ENCODE measurements around the gene TRNT1.

Gene TRNT1

DNA sequence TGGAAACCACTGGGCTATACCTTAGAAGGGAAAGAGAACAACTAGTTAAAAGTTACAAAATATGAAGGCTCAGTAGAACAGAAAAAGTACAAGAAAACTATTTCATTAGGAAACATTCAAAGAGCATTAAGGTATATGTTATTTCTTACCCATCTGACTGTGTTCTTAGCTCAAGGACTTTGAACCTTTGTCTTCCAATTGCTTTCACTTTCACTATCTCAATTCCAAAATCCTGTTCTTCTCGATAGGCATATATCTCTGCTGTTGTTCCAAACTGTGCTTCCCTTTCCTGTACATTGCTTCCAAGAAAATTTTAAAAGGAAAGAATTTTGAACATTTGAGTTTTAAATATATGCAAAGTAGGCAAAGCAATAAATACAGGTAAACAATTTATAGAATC lies 45.9 kb downstream of the TRNT1 start:
- Histone ChIP-seq H3K23ac (ENCODE audit: low read length) (no peak overlapping the region), H2BK15ac (replicated peaks; ENCODE audit: low read depth) (no peak overlapping the region), H3K27ac (ENCODE audit: low read depth, low read length) (no peak overlapping the region), H2BK120ac (ENCODE audit: low read depth, low read length) (no peak overlapping the region), H3K4me1 (ENCODE audit: control insufficient read depth, low read depth, low read length) (no peaks in the 10 kb centered on the region), H3K18ac (ENCODE audit: low read length) (no peak overlapping the region), H4K8ac (ENCODE audit: low read depth, low read length) (no peak overlapping the region), H2AK5ac (ENCODE audit: low read length) (no peak overlapping the region), H3K4ac (ENCODE audit: low read depth, low read length) (no peak overlapping the region), H3K79me2 (ENCODE audit: control insufficient read depth, insufficient read depth, low read length) (no peaks in the 10 kb centered on the region), H3K27me3 (ENCODE audit: insufficient read depth, low read length, poor library complexity) (no peaks in the 10 kb centered on the region), H3K4me3 (ENCODE audit: low read length) (no peak overlapping the region), H2BK5ac (ENCODE audit: low read length) (no peak overlapping the region), H4K5ac (ENCODE audit: low read length) (no peak overlapping the region), H3K56ac (ENCODE audit: low read length) (no peak overlapping the region), H3K4me2 (ENCODE audit: low read length) (no peak overlapping the region), H3K79me1 (ENCODE audit: low read length) (no peaks in the 10 kb centered on the region), H3K36me3 (ENCODE audit: control insufficient read depth, insufficient read depth, low read length) (peaks cover 3% of the 10 kb centered on the region), H3K9ac (ENCODE audit: low read length) (no peak overlapping the region)
- DNase-seq: no peak
- no CpG with 5 or more reads among the region's 1 CpG for WGBS (ENCODE audit: extremely low coverage, insufficient coverage, low lambda C conversion rate)

DNA sequence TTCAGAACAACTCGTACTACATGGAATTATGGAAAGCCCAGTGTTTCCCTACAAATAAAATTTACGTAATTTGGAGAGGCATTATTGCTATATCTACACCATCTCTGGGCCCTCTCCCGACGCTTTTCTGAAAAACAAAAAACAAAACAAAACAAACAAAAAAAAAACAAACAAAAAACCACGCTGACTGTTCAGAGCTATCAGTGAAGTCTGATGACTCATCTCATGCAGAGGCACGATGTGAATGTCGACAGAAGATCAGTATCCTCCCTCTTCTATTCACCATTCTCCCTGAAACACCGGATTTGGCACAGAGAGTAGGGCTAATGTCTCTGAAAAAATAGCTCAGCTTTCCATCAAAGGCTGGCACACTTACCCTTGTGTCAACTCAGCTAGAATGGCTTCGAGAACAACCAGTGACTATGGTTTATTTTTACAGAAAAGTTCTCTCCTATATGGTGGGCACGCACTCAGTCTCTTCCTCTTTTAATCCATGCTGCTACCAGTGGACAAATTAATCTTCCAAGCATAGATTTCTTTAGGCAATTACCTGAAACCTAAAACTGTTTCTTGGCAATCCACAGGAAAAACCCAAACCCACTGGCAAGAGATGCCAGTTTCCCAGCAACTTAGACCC lies 51.2 kb downstream of the TRNT1 start:
- Histone ChIP-seq H3K23ac (ENCODE audit: low read length) (no peak overlapping the region), H3K18ac (ENCODE audit: low read length) (no peak overlapping the region), H3K56ac (ENCODE audit: low read length) (no peak overlapping the region), H3K4ac (ENCODE audit: low read depth, low read length) (no peak overlapping the region), H3K79me1 (ENCODE audit: low read length) (peaks cover 7% of the 10 kb centered on the region), H3K36me3 (ENCODE audit: control insufficient read depth, insufficient read depth, low read length) (peaks cover 3% of the 10 kb centered on the region), H3K27ac (ENCODE audit: low read depth, low read length) (no peak overlapping the region), H2AK5ac (ENCODE audit: low read length) (no peak overlapping the region), H3K27me3 (ENCODE audit: insufficient read depth, low read length, poor library complexity) (no peaks in the 10 kb centered on the region), H3K9ac (ENCODE audit: low read length) (no peak overlapping the region), H3K79me2 (ENCODE audit: control insufficient read depth, insufficient read depth, low read length) (peaks cover 15% of the 10 kb centered on the region), H2BK5ac (ENCODE audit: low read length) (no peak overlapping the region), H4K5ac (ENCODE audit: low read length) (no peak overlapping the region), H4K8ac (ENCODE audit: low read depth, low read length) (no peak overlapping the region), H3K4me2 (ENCODE audit: low read length) (no peak overlapping the region), H3K4me1 (ENCODE audit: control insufficient read depth, low read depth, low read length) (no peaks in the 10 kb centered on the region), H2BK120ac (ENCODE audit: low read depth, low read length) (no peak overlapping the region), H3K4me3 (ENCODE audit: low read length) (no peak overlapping the region), H2BK15ac (replicated peaks; ENCODE audit: low read depth) (no peak overlapping the region)
- no peak for DNase-seq
- WGBS (ENCODE audit: extremely low coverage, insufficient coverage, low lambda C conversion rate): no CpG with 5 or more reads among the region's 10 CpGs

DNA sequence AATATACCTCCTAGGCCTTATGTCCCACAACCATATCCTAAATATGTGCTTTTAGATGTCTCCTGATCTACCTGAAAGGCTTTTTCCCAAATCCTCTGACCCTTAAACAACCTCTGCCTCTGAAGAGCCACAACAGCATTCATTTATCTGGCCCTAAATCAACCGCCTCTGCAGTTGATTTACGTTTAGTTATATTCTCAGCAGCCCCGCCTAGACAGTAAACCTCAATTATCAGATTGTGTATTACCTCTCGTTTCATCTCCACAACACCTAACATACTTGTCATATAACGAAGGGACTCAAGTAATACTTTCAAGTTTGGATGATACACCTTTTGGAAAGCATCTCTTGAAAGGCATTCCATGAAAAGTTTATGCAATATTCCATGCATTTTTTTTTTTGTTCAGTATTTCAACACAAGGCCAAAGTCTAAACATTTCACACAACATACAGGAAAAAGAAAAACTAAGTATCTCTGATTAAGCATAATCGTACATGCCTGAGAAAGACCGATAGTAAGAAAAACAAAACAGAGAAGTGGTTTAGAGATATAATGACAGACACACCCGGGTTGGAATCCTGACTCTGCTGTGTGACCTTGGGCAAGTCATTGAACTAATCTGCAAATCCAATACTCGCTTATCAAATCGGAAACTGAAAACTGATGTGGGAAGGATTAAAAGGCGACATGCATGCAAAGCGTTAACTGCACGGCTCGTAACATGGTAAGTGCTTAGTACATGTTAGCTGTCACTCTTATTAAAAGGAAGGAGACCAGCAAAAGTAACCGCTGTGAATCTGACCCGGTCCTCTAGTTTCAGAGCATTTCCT lies 52.0 kb downstream of the TRNT1 start:
- WGBS (ENCODE audit: extremely low coverage, insufficient coverage, low lambda C conversion rate): no CpG with 5 or more reads among the region's 16 CpGs
- H3K27ac ChIP-seq (ENCODE audit: low read depth, low read length): no peak overlapping the region

GRCh38 chr3:3179407-3180094 lies 52.8 kb downstream of the TRNT1 start, which contains the start of gene CRBN:
Gene CRBN, minus strand, starts transcription at chr3:3179691. Its CDS starts 4 bp downstream, at chr3:3179687.
- H3K36me3 ChIP-seq (ENCODE audit: control insufficient read depth, insufficient read depth, low read length): no peaks in the 10 kb centered on the region
- H3K56ac ChIP-seq (ENCODE audit: low read length): peak within 1 kb of the TSS; percentile 96
- H3K4me1 ChIP-seq (ENCODE audit: control insufficient read depth, low read depth, low read length): no peaks in the 10 kb centered on the region
- H3K79me2 ChIP-seq (ENCODE audit: control insufficient read depth, insufficient read depth, low read length): peaks cover 15% of the 10 kb centered on the region
- H2BK15ac ChIP-seq (replicated peaks; ENCODE audit: low read depth): no peak within 1 kb of the TSS
- peaks cover 7% of the 10 kb centered on the region for H3K79me1 ChIP-seq (ENCODE audit: low read length)
- no CpG with 5 or more reads among the region's 56 CpGs for WGBS (ENCODE audit: extremely low coverage, insufficient coverage, low lambda C conversion rate)
- H3K4me2 ChIP-seq (ENCODE audit: low read length): peak within 1 kb of the TSS; percentile 90
- H3K27me3 ChIP-seq (ENCODE audit: insufficient read depth, low read length, poor library complexity): no peaks in the 10 kb centered on the region
- no peak within 1 kb of the TSS for H3K18ac ChIP-seq (ENCODE audit: low read length)
- peak within 1 kb of the TSS; percentile 96 for H4K5ac ChIP-seq (ENCODE audit: low read length)
- H2AK5ac ChIP-seq (ENCODE audit: low read length): no peak within 1 kb of the TSS
- peak within 1 kb of the TSS; percentile 82 for H3K9ac ChIP-seq (ENCODE audit: low read length)
- H4K8ac ChIP-seq (ENCODE audit: low read depth, low read length): no peak within 1 kb of the TSS
- no peak within 1 kb of the TSS for H2BK120ac ChIP-seq (ENCODE audit: low read depth, low read length)
- no peak within 1 kb of the TSS for H3K27ac ChIP-seq (ENCODE audit: low read depth, low read length)
- peak within 1 kb of the TSS; percentile 91 for H3K4me3 ChIP-seq (ENCODE audit: low read length)
- H3K4ac ChIP-seq (ENCODE audit: low read depth, low read length): no peak within 1 kb of the TSS
- H2BK5ac ChIP-seq (ENCODE audit: low read length): no peak within 1 kb of the TSS
- no peak within 1 kb of the TSS for H3K23ac ChIP-seq (ENCODE audit: low read length)
- peak; percentile 92 for DNase-seq

More for the DNA sequence above, 52.0 kb downstream of the TRNT1 start:
- H3K4me1 ChIP-seq (ENCODE audit: control insufficient read depth, low read depth, low read length): no peaks in the 10 kb centered on the region
- no peak overlapping the region for H4K5ac ChIP-seq (ENCODE audit: low read length)
- peak overlapping the region; percentile 91 for H3K4me3 ChIP-seq (ENCODE audit: low read length)
- H3K4ac ChIP-seq (ENCODE audit: low read depth, low read length): no peak overlapping the region
- DNase-seq: peak; percentile 11
- no peak overlapping the region for H3K18ac ChIP-seq (ENCODE audit: low read length)
- peak overlapping the region; percentile 82 for H3K9ac ChIP-seq (ENCODE audit: low read length)
- H3K4me2 ChIP-seq (ENCODE audit: low read length): peak overlapping the region; percentile 90
- no peaks in the 10 kb centered on the region for H3K27me3 ChIP-seq (ENCODE audit: insufficient read depth, low read length, poor library complexity)
- peak overlapping the region; percentile 96 for H3K56ac ChIP-seq (ENCODE audit: low read length)
- H2AK5ac ChIP-seq (ENCODE audit: low read length): no peak overlapping the region
- H3K79me1 ChIP-seq (ENCODE audit: low read length): peaks cover 7% of the 10 kb centered on the region
- H2BK120ac ChIP-seq (ENCODE audit: low read depth, low read length): no peak overlapping the region
- H2BK15ac ChIP-seq (replicated peaks; ENCODE audit: low read depth): no peak overlapping the region
- no peak overlapping the region for H2BK5ac ChIP-seq (ENCODE audit: low read length)
- no peak overlapping the region for H4K8ac ChIP-seq (ENCODE audit: low read depth, low read length)
- H3K23ac ChIP-seq (ENCODE audit: low read length): no peak overlapping the region
- peaks cover 15% of the 10 kb centered on the region for H3K79me2 ChIP-seq (ENCODE audit: control insufficient read depth, insufficient read depth, low read length)
- H3K36me3 ChIP-seq (ENCODE audit: control insufficient read depth, insufficient read depth, low read length): peaks cover 3% of the 10 kb centered on the region

- Histone ChIP-seq H3K23ac (ENCODE audit: low read length) (no peak overlapping the region), H3K9ac (ENCODE audit: low read length) (no peak overlapping the region), H2BK5ac (ENCODE audit: low read length) (no peak overlapping the region), H3K79me1 (ENCODE audit: low read length) (peaks cover 7% of the 10 kb centered on the region), H3K79me2 (ENCODE audit: control insufficient read depth, insufficient read depth, low read length) (peaks cover 15% of the 10 kb centered on the region), H3K27ac (ENCODE audit: low read depth, low read length) (no peak overlapping the region), H4K8ac (ENCODE audit: low read depth, low read length) (no peak overlapping the region), H2AK5ac (ENCODE audit: low read length) (no peak overlapping the region), H3K36me3 (ENCODE audit: control insufficient read depth, insufficient read depth, low read length) (no peaks in the 10 kb centered on the region), H3K4me3 (ENCODE audit: low read length) (no peak overlapping the region), H3K4ac (ENCODE audit: low read depth, low read length) (no peak overlapping the region), H4K5ac (ENCODE audit: low read length) (no peak overlapping the region), H2BK15ac (replicated peaks; ENCODE audit: low read depth) (no peak overlapping the region), H3K18ac (ENCODE audit: low read length) (no peak overlapping the region), H3K4me1 (ENCODE audit: control insufficient read depth, low read depth, low read length) (no peaks in the 10 kb centered on the region), H3K56ac (ENCODE audit: low read length) (no peak overlapping the region), H2BK120ac (ENCODE audit: low read depth, low read length) (no peak overlapping the region), H3K4me2 (ENCODE audit: low read length) (no peak overlapping the region), H3K27me3 (ENCODE audit: insufficient read depth, low read length, poor library complexity) (no peaks in the 10 kb centered on the region)
- 100% methylated on average over 1 of the region's 9 CpGs for WGBS (ENCODE audit: extremely low coverage, insufficient coverage, low lambda C conversion rate)
- DNase-seq: no peak
Measured at GRCh38 chr3:3180456-3180855, 53.7 kb downstream of the TRNT1 start.

All from mesendoderm (in vitro differentiated cells).